ENCODE measurements around the gene MACROD2. TPM values are rescaled to one million over a fixed set of nuclear protein-coding genes. Genes with fewer than 3 reads are reported as not detected.

MACROD2 gene
- total RNA-seq, 1 experiment from 2014 or later, result 1.6 TPM

DNA sequence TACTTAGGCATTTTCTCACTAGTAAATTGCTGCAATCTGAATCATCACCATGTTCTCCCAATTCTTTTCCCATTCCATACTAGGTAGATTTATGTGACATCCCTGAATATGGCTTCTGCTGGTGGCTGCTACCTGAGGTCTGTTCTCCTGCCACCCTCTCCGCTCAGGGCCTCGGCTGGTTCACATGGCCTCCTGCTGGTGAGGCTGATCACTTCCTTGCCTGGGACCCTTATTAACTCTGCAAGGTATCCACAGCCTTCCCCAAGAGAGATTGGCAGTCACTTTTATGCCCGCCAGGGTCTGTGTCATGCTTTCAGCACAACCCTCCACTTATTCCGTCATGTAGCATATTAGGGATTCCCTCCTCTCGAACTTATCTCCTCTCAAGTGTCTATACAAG lies 766.6 kb downstream of the MACROD2 start:
- no peak overlapping the region for H3K56ac ChIP-seq (ENCODE audit: insufficient read length, low read depth, low read length)
- H3K23me2 ChIP-seq (ENCODE audit: insufficient read length, low read depth, low read length, poor library complexity, severe bottlenecking), result no peaks in the 10 kb centered on the region
- H2BK12ac ChIP-seq (ENCODE audit: insufficient read length, low read depth, low read length), result no peak overlapping the region
- no peak overlapping the region for H4K8ac ChIP-seq (replicated peaks; ENCODE audit: insufficient read length, low read depth, low read length)
- no peak overlapping the region for H3T11ph ChIP-seq (ENCODE audit: low read length)
- H3K4ac ChIP-seq (ENCODE audit: low read depth, low read length), result no peak overlapping the region
- H3K27ac ChIP-seq (ENCODE audit: insufficient read length, low read depth, low read length), result no peak overlapping the region
- no peak overlapping the region for H3K23ac ChIP-seq (ENCODE audit: insufficient read length, low read depth, low read length)
- H3K14ac ChIP-seq (ENCODE audit: insufficient read depth, low read length), result no peak overlapping the region
- no peak overlapping the region for H4K5ac ChIP-seq (ENCODE audit: insufficient read length, low read depth, low read length)
- H3K9me3 ChIP-seq (ENCODE audit: control insufficient read depth, low read depth, low read length), result no peaks in the 10 kb centered on the region
- no peaks in the 10 kb centered on the region for H3K79me1 ChIP-seq (ENCODE audit: insufficient read depth, low read depth, low read length, poor library complexity, severe bottlenecking)
- DNase-seq, result no peak
- Mint-ChIP-seq H3K36me3 (ENCODE audit: insufficient read depth in 1 of 3, low read depth in 3 of 3) (no peaks in the 10 kb centered on the region), H3K9me3 (no peaks in the 10 kb centered on the region), H3K4me1 (peaks cover 7 to 16% of the 10 kb centered on the region in 2 experiments), H3K27me3 (ENCODE audit: low read depth) (no peaks in the 10 kb centered on the region), H3K4me3 (no peak overlapping the region), H3K27ac (no peak overlapping the region)
- H3K4me2 ChIP-seq (ENCODE audit: insufficient read depth, insufficient read length, low read length), result no peak overlapping the region
- H3K18ac ChIP-seq (ENCODE audit: insufficient read length, low read depth, low read length), result no peak overlapping the region
- H2BK20ac ChIP-seq (ENCODE audit: low read depth, low read length, poor library complexity, severe bottlenecking), result no peak overlapping the region
- H3K27me3 ChIP-seq (ENCODE audit: insufficient read depth, low read length), result no peaks in the 10 kb centered on the region
- WGBS (ENCODE audit: extremely low coverage, insufficient read length, low lambda C conversion rate), result no CpG with 5 or more reads among the region's 5 CpGs
- no peak overlapping the region for H2BK120ac ChIP-seq (ENCODE audit: low read depth, low read length, poor library complexity, severe bottlenecking)
- no peak overlapping the region for H2AFZ ChIP-seq (ENCODE audit: low read length)
- H4K20me1 ChIP-seq (ENCODE audit: control insufficient read depth, insufficient read depth, insufficient read length), result no peaks in the 10 kb centered on the region
- H2BK5ac ChIP-seq (ENCODE audit: insufficient read length, low read length), result no peak overlapping the region
- H2AK5ac ChIP-seq (ENCODE audit: insufficient read length, low read length), result no peak overlapping the region
- H3K4me1 ChIP-seq (ENCODE audit: insufficient read depth, low read length), result no peaks in the 10 kb centered on the region; the same call in 1 of the 2 replicates
- no peak overlapping the region for H2BK15ac ChIP-seq (ENCODE audit: low read depth, low read length)
- no peak overlapping the region for H4K91ac ChIP-seq (ENCODE audit: insufficient read length, low read depth, low read length)
- no peaks in the 10 kb centered on the region for H3K79me2 ChIP-seq (ENCODE audit: insufficient read depth, low read length)
- no peak overlapping the region for H3K9ac ChIP-seq (ENCODE audit: extremely low read depth, insufficient read length, low read length)
- TF ChIP-seq, protein P1, sequence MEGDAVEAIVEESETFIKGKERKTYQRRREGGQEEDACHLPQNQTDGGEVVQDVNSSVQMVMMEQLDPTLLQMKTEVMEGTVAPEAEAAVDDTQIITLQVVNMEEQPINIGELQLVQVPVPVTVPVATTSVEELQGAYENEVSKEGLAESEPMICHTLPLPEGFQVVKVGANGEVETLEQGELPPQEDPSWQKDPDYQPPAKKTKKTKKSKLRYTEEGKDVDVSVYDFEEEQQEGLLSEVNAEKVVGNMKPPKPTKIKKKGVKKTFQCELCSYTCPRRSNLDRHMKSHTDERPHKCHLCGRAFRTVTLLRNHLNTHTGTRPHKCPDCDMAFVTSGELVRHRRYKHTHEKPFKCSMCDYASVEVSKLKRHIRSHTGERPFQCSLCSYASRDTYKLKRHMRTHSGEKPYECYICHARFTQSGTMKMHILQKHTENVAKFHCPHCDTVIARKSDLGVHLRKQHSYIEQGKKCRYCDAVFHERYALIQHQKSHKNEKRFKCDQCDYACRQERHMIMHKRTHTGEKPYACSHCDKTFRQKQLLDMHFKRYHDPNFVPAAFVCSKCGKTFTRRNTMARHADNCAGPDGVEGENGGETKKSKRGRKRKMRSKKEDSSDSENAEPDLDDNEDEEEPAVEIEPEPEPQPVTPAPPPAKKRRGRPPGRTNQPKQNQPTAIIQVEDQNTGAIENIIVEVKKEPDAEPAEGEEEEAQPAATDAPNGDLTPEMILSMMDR (conservative IDR thresholded peaks at IDR 0.05), result peak; percentile 40; the same call in 2 of the 3 replicates

Measured in H9 (cell line).